Measurements from ENCODE around the gene HIGD1C.

Gene HIGD1C

GRCh38 chr12:50990147-50990727 is 37.9 kb downstream of the HIGD1C start:
- TF ChIP-seq CSDC2 (CRISPR knock-in tag; IDR thresholded peaks at IDR 0.05) = no peak
- no peak for TF ChIP-seq PATZ1 (CRISPR knock-in tag; IDR thresholded peaks at IDR 0.05; ENCODE audit: borderline replicate concordance)
- no peak for TF ChIP-seq CSRNP3 (CRISPR knock-in tag; IDR thresholded peaks at IDR 0.05)
- no peak for TF ChIP-seq TOX (CRISPR knock-in tag; IDR thresholded peaks at IDR 0.05; ENCODE audit: borderline replicate concordance)
- TF ChIP-seq ZFP30 (CRISPR knock-in tag; IDR thresholded peaks at IDR 0.05) = no peak
- no peak for TF ChIP-seq PPARA (CRISPR knock-in tag; IDR thresholded peaks at IDR 0.05; ENCODE audit: borderline replicate concordance)
- no peak for TF ChIP-seq TSHZ2 (CRISPR knock-in tag; IDR thresholded peaks at IDR 0.05)
- TF ChIP-seq GLIS3 (CRISPR knock-in tag; IDR thresholded peaks at IDR 0.05) = no peak
- no peak for TF ChIP-seq POU6F1 (CRISPR knock-in tag; IDR thresholded peaks at IDR 0.05; ENCODE audit: borderline replicate concordance, low read depth)
- no peak for TF ChIP-seq CREB5 (CRISPR knock-in tag; IDR thresholded peaks at IDR 0.05; ENCODE audit: low read depth)
- no peak for TF ChIP-seq ZNF8 (CRISPR knock-in tag; IDR thresholded peaks at IDR 0.05)
- ATAC-seq = no peak

GRCh38 chr12:50990791-50991190 is 38.4 kb downstream of the HIGD1C start:
- ATAC-seq = no peak
- TF ChIP-seq PATZ1 (CRISPR knock-in tag; IDR thresholded peaks at IDR 0.05; ENCODE audit: borderline replicate concordance) (no peak), RARB (CRISPR knock-in tag; IDR thresholded peaks at IDR 0.05) (no peak), ZNF8 (CRISPR knock-in tag; IDR thresholded peaks at IDR 0.05) (no peak), TSHZ2 (CRISPR knock-in tag; IDR thresholded peaks at IDR 0.05) (no peak), POU6F1 (CRISPR knock-in tag; IDR thresholded peaks at IDR 0.05; ENCODE audit: borderline replicate concordance, low read depth) (no peak), BACH2 (CRISPR knock-in tag; IDR thresholded peaks at IDR 0.05; ENCODE audit: borderline replicate concordance) (no peak), ARNTL (CRISPR knock-in tag; IDR thresholded peaks at IDR 0.05; ENCODE audit: borderline replicate concordance, low read depth) (no peak), ZFP3 (CRISPR knock-in tag; IDR thresholded peaks at IDR 0.05) (no peak), ISL1 (CRISPR knock-in tag; IDR thresholded peaks at IDR 0.05) (no peak), ZNF565 (CRISPR knock-in tag; conservative IDR thresholded peaks at IDR 0.05; ENCODE audit: low read depth) (no peak), ZC3H10 (CRISPR knock-in tag; IDR thresholded peaks at IDR 0.05) (no peak), GLIS3 (CRISPR knock-in tag; IDR thresholded peaks at IDR 0.05) (no peak), CSDC2 (CRISPR knock-in tag; IDR thresholded peaks at IDR 0.05) (no peak), ZNF70 (CRISPR knock-in tag; IDR thresholded peaks at IDR 0.05) (no peak), OSR1 (CRISPR knock-in tag; IDR thresholded peaks at IDR 0.05) (no peak), ZFP30 (CRISPR knock-in tag; IDR thresholded peaks at IDR 0.05) (no peak), CSRNP3 (CRISPR knock-in tag; IDR thresholded peaks at IDR 0.05) (no peak), PPARA (CRISPR knock-in tag; IDR thresholded peaks at IDR 0.05; ENCODE audit: borderline replicate concordance) (no peak), TOX (CRISPR knock-in tag; IDR thresholded peaks at IDR 0.05; ENCODE audit: borderline replicate concordance) (no peak)
